K562 (cell line): Measurements from ENCODE around the gene KHDRBS2. TPM values are rescaled to one million over a fixed set of nuclear protein-coding genes. Genes with fewer than 3 reads are reported as not detected.

Experiments
- ATAC-seq: fragments of 200-7000 bp; cut with Tn5 transposase; 3 replicates; pipeline ENCODE4 v1.9.1; 2020; ENCODE audit warnings: moderate library complexity
- BruUV-seq: library from RNA; stranded (reverse); fragments of 400-500 nt; replicated peaks from 2 replicates; lab custom pipeline; 2021; lab: Mats Ljungman, UMichigan
- CTCF ChIA-PET: fragments of 300-600 bp; formaldehyde crosslinking; extraction: SDS; loops from one replicate; lab custom pipeline; 2021; ENCODE audit warnings: low intra/inter-chr PET ratio; lab: Yijun Ruan, JAX
- POLR2A ChIA-PET: fragments of 300-600, 350-650 bp; sonication (Branson Sonifier 250); formaldehyde crosslinking; extraction: SDS; loops from one replicate; lab custom pipeline; 2021; ENCODE audit warnings: antibody characterized with exemption, inconsistent platforms; lab: Yijun Ruan, JAX
- DNase-seq, 4 experiments: peaks; one replicate each; pipeline versions ENCODE4 v3.0.0 to v3.0.0-alpha.2; 2011 to 2018; ENCODE audit warnings: low spot score in 3 of 4, mixed read lengths in 3 of 4; ENCODE audit errors: extremely low read depth in 1 of 4
- FAIRE-seq: peaks from 2 replicates; lab custom pipeline; 2011; peaks lifted over from hg19 to GRCh38; lab: Jason Lieb, UNC
- H2AFZ ChIP-seq: 2 replicates; pipeline ENCODE4 v1.6.0; 2011; ENCODE audit warnings: low read depth, low read length, control low read depth, inconsistent platforms
- H3K27ac ChIP-seq: fragments of 200-600 bp; 3 replicates; pipeline ENCODE4 v1.8.0; 2011; ENCODE audit warnings: low read depth, mild to moderate bottlenecking, control low read depth, inconsistent platforms, low read length, moderate library complexity, mixed read lengths; ENCODE audit errors: extremely low read depth
- H3K27me3 ChIP-seq, 2 experiments: fragments of 300-600 bp in 1 of 2; 2 replicates in 1 of 2; 3 replicates in 1 of 2; pipeline versions ENCODE4 v1.6.0 to v1.8.0; 2011; ENCODE audit warnings: inconsistent platforms in 2 of 2, low read length in 2 of 2, mild to moderate bottlenecking in 1 of 2, mixed read lengths in 1 of 2, moderate library complexity in 1 of 2; ENCODE audit not compliant: control insufficient read depth in 2 of 2, insufficient read depth in 2 of 2
- H3K36me3 ChIP-seq: fragments of 300-600 bp; 3 replicates; pipeline ENCODE4 v1.8.0; 2011; ENCODE audit warnings: mild to moderate bottlenecking, low read length, inconsistent platforms; ENCODE audit not compliant: control insufficient read depth, insufficient read depth
- H3K4me1 ChIP-seq, 2 experiments: fragments of 200-600 bp in 1 of 2; replicated peaks in 1 of 2; 2 replicates in 1 of 2; 3 replicates in 1 of 2; pipeline versions ENCODE4 v1.5.1 to v1.8.0; 2011; ENCODE audit warnings: inconsistent platforms in 2 of 2, low read length in 2 of 2, mild to moderate bottlenecking in 1 of 2, mixed read lengths in 1 of 2, moderate library complexity in 1 of 2; ENCODE audit not compliant: control insufficient read depth in 2 of 2, insufficient read depth in 2 of 2
- H3K4me2 ChIP-seq: 2 replicates; pipeline ENCODE4 v1.6.1; 2011; ENCODE audit warnings: low read length, control low read depth, inconsistent platforms, mixed read lengths; ENCODE audit not compliant: insufficient read depth
- H3K4me3 ChIP-seq: fragments of 200-600 bp; sonication (generic), shearing (Covaris generic); 2 replicates; pipeline ENCODE4 v1.5.1; 2016; ENCODE audit warnings: control low read depth, inconsistent platforms
- H3K79me2 ChIP-seq: fragments of 200-600 bp; 3 replicates; pipeline ENCODE4 v1.8.0; 2011; ENCODE audit warnings: low read length, inconsistent platforms; ENCODE audit not compliant: control insufficient read depth, insufficient read depth
- H3K9ac ChIP-seq, 2 experiments: 2 replicates each; pipeline versions ENCODE4 v1.6.0 to v1.6.1; 2011; ENCODE audit warnings: low read depth in 2 of 2, low read length in 2 of 2, control low read depth in 1 of 2, inconsistent platforms in 1 of 2, mild to moderate bottlenecking in 1 of 2, mixed read lengths in 1 of 2; ENCODE audit not compliant: insufficient read depth in 1 of 2
- H3K9me1 ChIP-seq: one replicate; pipeline ENCODE4 v1.6.0; 2011; ENCODE audit warnings: inconsistent platforms, mild to moderate bottlenecking, low read length, moderate library complexity; ENCODE audit not compliant: control insufficient read depth, insufficient read depth
- H3K9me3 ChIP-seq: replicated peaks from 2 replicates; pipeline ENCODE4 v1.5.1; 2011; ENCODE audit warnings: low read depth, low read length, inconsistent platforms; ENCODE audit not compliant: control insufficient read depth, insufficient read depth
- H4K20me1 ChIP-seq: replicated peaks from 2 replicates; pipeline ENCODE4 v1.6.1; 2011; ENCODE audit warnings: low read length, inconsistent platforms, mixed read lengths; ENCODE audit not compliant: control insufficient read depth, insufficient read depth
- CHD7 ChIP-seq: fragments of 200-600 bp; sonication (generic); IDR thresholded peaks from one replicate; pipeline ENCODE4 v1.6.1; 2012; ENCODE audit warnings: mild to moderate bottlenecking, low read depth, low read length, inconsistent platforms
- WGBS: fragments of 100-300 bp; shearing (Covaris generic); methylation state at CpG from one replicate; pipeline ENCODE4 v1.1.6; 2016; ENCODE audit warnings: low coverage, mixed read lengths; ENCODE audit not compliant: insufficient coverage; ENCODE audit errors: missing lambda C conversion rate; 5-methylcytosine and 5-hydroxymethylcytosine counted together
- in situ Hi-C: fragments of 300-500 bp; cut with MboI; formaldehyde crosslinking; loops from 4 replicates; pipeline ENCODE4 v1.15.0; 2018; ENCODE audit warnings: inconsistent platforms, mixed read lengths
- intact Hi-C: fragments of 100-400 bp; cut with micrococcal nuclease; formaldehyde crosslinking; loops from 2 replicates; pipeline ENCODE4 v1.14.2; 2022
- polyA plus RNA-seq, 8 experiments: library from polyadenylated mRNA; depleted of rRNA in 4 of 8; stranded (reverse) in 5 of 8; unstranded in 3 of 8; fragments of >200 nt; fragmentation: Nextera tagmentation in 2 of 8; fragmentation: Illumina TruSeq in 1 of 8; extraction: Ambion mirVana in 2 of 8; extraction: Trizol in 1 of 8; gene quantifications; 2 replicates each; pipeline versions ENCODE4 v1.2.1 to v1.2.3, GENCODE V29; 2011 to 2014; ENCODE audit warnings: inconsistent platforms in 1 of 8, missing spikeins in 1 of 8
- total RNA-seq, 7 experiments: library from RNA; depleted of rRNA in 6 of 7; stranded (reverse); fragments of >200 nt in 6 of 7; fragmentation: Illumina TruSeq in 2 of 7; extraction: Trizol in 2 of 7; gene quantifications; 2 replicates each; pipeline versions ENCODE4 v1.2.1 to v1.2.3, GENCODE V29; 2011 to 2021; ENCODE audit warnings: low replicate concordance in 1 of 7
- TF ChIP-seq, protein P1 (sequence below): fragments of 450-650 bp; formaldehyde crosslinking; IDR thresholded peaks from 2 replicates; pipeline ENCODE4 v1.4.0; 2022; ENCODE audit warnings: missing genetic modification characterization

The KHDRBS2 gene
- total and polyA plus RNA-seq, 9 of the 15 experiments (the other 6 are each of a cell fraction or from before 2014, with no cell fraction given) = not detected

DNA sequence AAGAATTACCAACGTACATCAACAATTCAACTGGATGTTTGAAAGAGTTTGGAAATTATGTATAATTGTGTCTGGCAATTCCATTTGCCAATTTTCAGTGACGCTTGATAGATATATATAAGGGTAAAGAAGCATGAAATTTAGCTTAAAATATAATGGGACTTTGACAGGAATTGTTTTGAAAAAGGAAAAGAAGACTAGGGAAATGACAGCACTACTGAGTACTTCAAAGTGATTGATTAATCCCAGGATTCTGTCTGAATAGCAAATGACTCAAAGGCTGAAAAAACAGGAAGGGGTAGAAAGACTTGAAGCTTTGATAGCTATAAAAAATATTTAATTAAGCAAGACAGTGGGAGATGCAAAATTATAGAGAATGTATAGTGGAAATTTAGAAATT is 200.0 kb downstream of the KHDRBS2 start:
- no peaks in the 10 kb centered on the region for H3K79me2 ChIP-seq
- H3K9me3 ChIP-seq = no peaks in the 10 kb centered on the region; the same call in 1 of the 2 replicates
- H3K4me2 ChIP-seq = no peak overlapping the region
- no peaks in the 10 kb centered on the region for H3K27me3 ChIP-seq
- ChIA-PET CTCF (no interaction called here), POLR2A (no interaction called here)
- 0% methylated on average over 2 of the region's 2 CpGs for WGBS
- no peak for ATAC-seq
- intact Hi-C loops (no loop called here), in situ Hi-C loops (no loop called here)
- H3K36me3 ChIP-seq = no peaks in the 10 kb centered on the region
- no peaks in the 10 kb centered on the region for H4K20me1 ChIP-seq
- no peak overlapping the region for H3K27ac ChIP-seq
- TF ChIP-seq, protein P1, sequence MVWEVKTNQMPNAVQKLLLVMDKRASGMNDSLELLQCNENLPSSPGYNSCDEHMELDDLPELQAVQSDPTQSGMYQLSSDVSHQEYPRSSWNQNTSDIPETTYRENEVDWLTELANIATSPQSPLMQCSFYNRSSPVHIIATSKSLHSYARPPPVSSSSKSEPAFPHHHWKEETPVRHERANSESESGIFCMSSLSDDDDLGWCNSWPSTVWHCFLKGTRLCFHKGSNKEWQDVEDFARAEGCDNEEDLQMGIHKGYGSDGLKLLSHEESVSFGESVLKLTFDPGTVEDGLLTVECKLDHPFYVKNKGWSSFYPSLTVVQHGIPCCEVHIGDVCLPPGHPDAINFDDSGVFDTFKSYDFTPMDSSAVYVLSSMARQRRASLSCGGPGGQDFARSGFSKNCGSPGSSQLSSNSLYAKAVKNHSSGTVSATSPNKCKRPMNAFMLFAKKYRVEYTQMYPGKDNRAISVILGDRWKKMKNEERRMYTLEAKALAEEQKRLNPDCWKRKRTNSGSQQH (CRISPR knock-in tag) = no peak
- TF ChIP-seq, all 486 proteins: peak for 0
- FAIRE-seq (no peak), DNase-seq (no peak)
- no peak overlapping the region for H3K4me3 ChIP-seq
- H3K4me1 ChIP-seq = no peaks in the 10 kb centered on the region
- BruUV-seq = no TSS peak
- no peaks in the 10 kb centered on the region for H3K9me1 ChIP-seq
- no peak overlapping the region for H2AFZ ChIP-seq
- no peak overlapping the region for H3K9ac ChIP-seq

DNA sequence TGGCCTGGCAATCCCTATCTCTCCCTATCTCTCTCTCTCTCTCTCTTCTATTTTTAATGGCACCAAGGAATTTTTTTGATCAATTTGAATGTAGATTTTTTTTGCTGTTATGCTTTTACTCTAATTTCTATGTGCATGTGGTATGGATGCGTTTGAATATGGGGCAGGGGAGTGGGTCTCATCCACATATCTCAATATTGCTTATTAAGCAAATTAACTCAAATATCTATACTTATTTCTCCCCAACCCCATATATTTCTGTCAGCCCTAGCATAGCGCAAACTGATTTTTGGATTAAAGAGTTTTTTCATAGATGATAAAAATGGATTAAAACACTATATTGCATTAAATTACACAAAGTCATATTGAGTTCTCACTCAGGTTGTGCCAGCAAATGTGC is 210.2 kb downstream of the KHDRBS2 start:
- no peaks in the 10 kb centered on the region for H3K36me3 ChIP-seq
- no TSS peak for BruUV-seq
- 5% methylated on average over 2 of the region's 2 CpGs for WGBS
- H3K27me3 ChIP-seq = no peaks in the 10 kb centered on the region
- no peaks in the 10 kb centered on the region for H4K20me1 ChIP-seq
- ATAC-seq (no peak), DNase-seq (no peak), FAIRE-seq (no peak)
- H3K9ac ChIP-seq = no peak overlapping the region
- in situ Hi-C loops = no loop called here
- no peak overlapping the region for H3K27ac ChIP-seq
- H3K4me2 ChIP-seq = no peak overlapping the region
- no peaks in the 10 kb centered on the region for H3K79me2 ChIP-seq
- POLR2A ChIA-PET = no interaction called here
- intact Hi-C loops = no loop called here
- H3K4me3 ChIP-seq = no peak overlapping the region
- no peaks in the 10 kb centered on the region for H3K4me1 ChIP-seq
- H3K9me1 ChIP-seq = no peaks in the 10 kb centered on the region
- H2AFZ ChIP-seq = no peak overlapping the region
- CTCF ChIA-PET = no interaction called here
- no peaks in the 10 kb centered on the region; the same call in 1 of the 2 replicates for H3K9me3 ChIP-seq
- TF ChIP-seq CHD7 = no peak
